ENCODE results near the gene AP1G1.
"Not testable (repeated sequence)": the region's sequence is repeated elsewhere in the genome, so short reads cannot be mapped to it uniquely, and the experiment has no call there.

Gene AP1G1

GRCh38 chr16:71808593-71809459 is at the start of gene AP1G1:
Gene AP1G1, minus strand, starts transcription at chr16:71808834. Its CDS starts 19,355 bp downstream, at chr16:71789479.
- DNase-seq = peak; percentile 67 to 96 (median 90)

- no peak for DNase-seq
These were observed 47.5 kb upstream of the AP1G1 start for GRCh38 chr16:71855937-71856662.

- DNase-seq = no peak
These were observed 45.8 kb upstream of the AP1G1 start for GRCh38 chr16:71854369-71854948.

GRCh38 chr16:71853413-71853812 is 44.8 kb upstream of the AP1G1 start:
- no peak for DNase-seq

GRCh38 chr16:71852561-71852960 is 43.9 kb upstream of the AP1G1 start:
- no peak for DNase-seq

GRCh38 chr16:71852158-71852557 is 43.5 kb upstream of the AP1G1 start:
- peak in 1 of 58 donors; percentile 29 for DNase-seq

- peak in 3 of 58 donors; percentile 4 to 12 (median 5) for DNase-seq
These were observed 43.1 kb upstream of the AP1G1 start for GRCh38 chr16:71851746-71852145.

GRCh38 chr16:71848622-71849021 is 40.0 kb upstream of the AP1G1 start:
- DNase-seq = no peak

GRCh38 chr16:71847096-71847495 is 38.5 kb upstream of the AP1G1 start:
- no peak for DNase-seq

GRCh38 chr16:71846431-71846830 is 37.8 kb upstream of the AP1G1 start:
- peak in 4 of 58 donors; percentile 11 to 33 (median 24) for DNase-seq

- peak; percentile 22 to 91 (median 80) for DNase-seq
These were observed 37.2 kb upstream of the AP1G1 start, which contains the start of gene ATXN1L for GRCh38 chr16:71845639-71846430. Gene ATXN1L, plus strand, starts transcription at chr16:71845976. Its CDS starts 3,765 bp downstream, at chr16:71849741.

GRCh38 chr16:71843572-71843971 is 34.9 kb upstream of the AP1G1 start:
- no peak for DNase-seq

GRCh38 chr16:71840052-71840451 is 31.4 kb upstream of the AP1G1 start:
- no peak for DNase-seq

- DNase-seq = no peak
These were observed 28.5 kb upstream of the AP1G1 start for GRCh38 chr16:71837150-71837549.

- no peak for DNase-seq
These were observed 25.7 kb upstream of the AP1G1 start for GRCh38 chr16:71834291-71834690.

- not testable (repeated sequence) for DNase-seq
These were observed 23.5 kb upstream of the AP1G1 start for GRCh38 chr16:71832112-71832511.

- DNase-seq = not testable (repeated sequence)
These were observed 23.1 kb upstream of the AP1G1 start for GRCh38 chr16:71831698-71832097.

- no peak for DNase-seq
These were observed 21.7 kb upstream of the AP1G1 start for GRCh38 chr16:71830359-71830758.

GRCh38 chr16:71826533-71827017 is 17.9 kb upstream of the AP1G1 start:
- no peak for DNase-seq

GRCh38 chr16:71817155-71817500 is 8.5 kb upstream of the AP1G1 start:
- not testable (repeated sequence) for DNase-seq

- no peak for DNase-seq
These were observed 2.7 kb upstream of the AP1G1 start for GRCh38 chr16:71811261-71811803.
